CD14-positive monocyte (primary cell): ENCODE data around the gene PARD6G. TPM values are rescaled to one million over a fixed set of nuclear protein-coding genes. Genes with fewer than 3 reads are reported as not detected.
A peak's percentile ranks its signal among the peaks of the same experiment; 100 is the strongest.

ENCODE experiments used
- DNase-seq, 3 donors: peaks; one replicate each; pipeline ENCODE4 v3.0.0-alpha.2; 2011 to 2022
- H2AFZ ChIP-seq: 2 replicates; pipeline ENCODE4 v1.6.0; 2012; ENCODE audit warnings: mild to moderate bottlenecking, low read depth, low read length, inconsistent platforms; ENCODE audit not compliant: insufficient read depth, poor library complexity, severe bottlenecking
- H3K27ac ChIP-seq, 2 donors: 1 replicate in 1 of 2; 2 replicates in 1 of 2; pipeline ENCODE4 v1.5.1; 2012 to 2013; ENCODE audit warnings: low read length in 2 of 2, control low read depth in 1 of 2, inconsistent platforms in 1 of 2, low read depth in 1 of 2, mild to moderate bottlenecking in 1 of 2
- H3K27me3 ChIP-seq, 2 donors: one replicate each; pipeline versions ENCODE4 v1.6.0 to v1.6.1; 2011 to 2013; ENCODE audit warnings: low read length in 2 of 2; ENCODE audit not compliant: control insufficient read depth in 2 of 2, insufficient read depth in 2 of 2
- H3K36me3 ChIP-seq, 2 donors: replicated peaks in 1 of 2; 1 replicate in 1 of 2; 2 replicates in 1 of 2; pipeline versions ENCODE4 v1.5.1 to v1.6.1; 2012 to 2013; ENCODE audit warnings: low read length in 2 of 2, control low read depth in 1 of 2, inconsistent platforms in 1 of 2, mild to moderate bottlenecking in 1 of 2; ENCODE audit not compliant: insufficient read depth in 2 of 2, control insufficient read depth in 1 of 2
- H3K4me1 ChIP-seq, 2 donors: 1 replicate in 1 of 2; 2 replicates in 1 of 2; pipeline versions ENCODE4 v1.5.1 to v1.6.1; 2012 to 2013; ENCODE audit warnings: low read length in 2 of 2, control low read depth in 1 of 2, inconsistent platforms in 1 of 2, mild to moderate bottlenecking in 1 of 2, moderate library complexity in 1 of 2; ENCODE audit not compliant: insufficient read depth in 2 of 2, control insufficient read depth in 1 of 2
- H3K4me2 ChIP-seq: replicated peaks from 2 replicates; pipeline ENCODE3; 2012; ENCODE audit warnings: low read length, moderate library complexity, mild to moderate bottlenecking; ENCODE audit not compliant: poor library complexity, severe bottlenecking; ENCODE audit errors: extremely low read depth
- H3K4me3 ChIP-seq, 3 experiments: fragments of 200-600 bp in 1 of 3; sonication (generic) in 1 of 3; replicated peaks in 1 of 3; 1 replicate in 2 of 3; 2 replicates in 1 of 3; pipeline ENCODE4 v1.5.1; 2011 to 2013; ENCODE audit warnings: low read length in 3 of 3, mild to moderate bottlenecking in 3 of 3, control low read depth in 2 of 3, low read depth in 2 of 3, inconsistent platforms in 1 of 3, moderate library complexity in 1 of 3
- H3K79me2 ChIP-seq: 2 replicates; pipeline ENCODE4 v1.6.0; 2012; ENCODE audit warnings: mild to moderate bottlenecking, control low read depth, inconsistent platforms, low read length, moderate library complexity; ENCODE audit not compliant: insufficient read depth
- H3K9ac ChIP-seq: 2 replicates; pipeline ENCODE4 v1.6.0; 2017; ENCODE audit warnings: low read length, mild to moderate bottlenecking; ENCODE audit not compliant: insufficient read depth, poor library complexity, severe bottlenecking
- H3K9me3 ChIP-seq, 2 donors: replicated peaks in 1 of 2; 1 replicate in 1 of 2; 2 replicates in 1 of 2; pipeline versions ENCODE4 v1.5.1 to v1.6.1; 2012 to 2013; ENCODE audit warnings: low read length in 2 of 2, control low read depth in 1 of 2; ENCODE audit not compliant: control insufficient read depth in 1 of 2, insufficient read depth in 1 of 2
- H4K20me1 ChIP-seq: 2 replicates; pipeline ENCODE4 v1.6.0; 2012; ENCODE audit warnings: mild to moderate bottlenecking, low read length, control low read depth, moderate library complexity; ENCODE audit not compliant: insufficient read depth
- H3K27ac Mint-ChIP-seq, 7 donors: one replicate each; pipeline ENCODE4 v1.8.0; 2020; ENCODE audit warnings: mild to moderate bottlenecking in 7 of 7, mixed read lengths in 7 of 7, moderate library complexity in 6 of 7, inconsistent platforms in 2 of 7
- H3K27me3 Mint-ChIP-seq, 3 donors: one replicate each; pipeline ENCODE4 v1.8.0; 2021 to 2022; ENCODE audit warnings: low read depth in 3 of 3, mild to moderate bottlenecking in 3 of 3, mixed read lengths in 3 of 3, moderate library complexity in 3 of 3, inconsistent platforms in 1 of 3
- H3K36me3 Mint-ChIP-seq, 2 donors: one replicate each; pipeline ENCODE4 v1.8.0; 2020; ENCODE audit warnings: mixed read lengths in 2 of 2, inconsistent platforms in 1 of 2, mild to moderate bottlenecking in 1 of 2
- H3K4me1 Mint-ChIP-seq: one replicate; pipeline ENCODE4 v1.8.0; 2020; ENCODE audit warnings: mild to moderate bottlenecking, mixed read lengths
- H3K4me3 Mint-ChIP-seq, 2 donors: one replicate each; pipeline ENCODE4 v1.8.0; 2020; ENCODE audit warnings: mild to moderate bottlenecking in 2 of 2, mixed read lengths in 2 of 2, moderate library complexity in 1 of 2
- H3K9me3 Mint-ChIP-seq, 7 donors: one replicate each; pipeline ENCODE4 v1.8.0; 2020 to 2022; ENCODE audit warnings: mixed read lengths in 7 of 7, mild to moderate bottlenecking in 6 of 7, moderate library complexity in 6 of 7, inconsistent platforms in 2 of 7
- WGBS: methylation state at CpG from one replicate; pipeline ENCODE4 v1.1.5; 2013; ENCODE audit warnings: missing lambda C conversion rate; ENCODE audit not compliant: insufficient coverage; 5-methylcytosine and 5-hydroxymethylcytosine counted together
- intact Hi-C, 2 donors: fragments of 100-400 bp; cut with micrococcal nuclease; formaldehyde crosslinking; loops; one replicate each; pipeline versions ENCODE4 v1.15.0 to v1.15.1; 2023
- polyA plus RNA-seq, 3 donors: library from polyadenylated mRNA; depleted of rRNA in 1 of 3; unstranded in 2 of 3; stranded (reverse) in 1 of 3; fragments of 300-500 nt in 2 of 3; fragments of >200 nt in 1 of 3; fragmentation: Illumina TruSeq in 2 of 3; gene quantifications; 1 replicate in 2 of 3; 2 replicates in 1 of 3; pipeline ENCODE4 v1.2.3, GENCODE V29; 2012 to 2021
- TF ChIP-seq, protein P1 (sequence below): fragments of 200-600 bp; IDR thresholded peaks from one replicate; pipeline ENCODE4 v1.8.0; 2022; ENCODE audit warnings: antibody characterized with exemption, mild to moderate bottlenecking

Gene PARD6G
- polyA plus RNA-seq, 3 donors = not detected

DNA sequence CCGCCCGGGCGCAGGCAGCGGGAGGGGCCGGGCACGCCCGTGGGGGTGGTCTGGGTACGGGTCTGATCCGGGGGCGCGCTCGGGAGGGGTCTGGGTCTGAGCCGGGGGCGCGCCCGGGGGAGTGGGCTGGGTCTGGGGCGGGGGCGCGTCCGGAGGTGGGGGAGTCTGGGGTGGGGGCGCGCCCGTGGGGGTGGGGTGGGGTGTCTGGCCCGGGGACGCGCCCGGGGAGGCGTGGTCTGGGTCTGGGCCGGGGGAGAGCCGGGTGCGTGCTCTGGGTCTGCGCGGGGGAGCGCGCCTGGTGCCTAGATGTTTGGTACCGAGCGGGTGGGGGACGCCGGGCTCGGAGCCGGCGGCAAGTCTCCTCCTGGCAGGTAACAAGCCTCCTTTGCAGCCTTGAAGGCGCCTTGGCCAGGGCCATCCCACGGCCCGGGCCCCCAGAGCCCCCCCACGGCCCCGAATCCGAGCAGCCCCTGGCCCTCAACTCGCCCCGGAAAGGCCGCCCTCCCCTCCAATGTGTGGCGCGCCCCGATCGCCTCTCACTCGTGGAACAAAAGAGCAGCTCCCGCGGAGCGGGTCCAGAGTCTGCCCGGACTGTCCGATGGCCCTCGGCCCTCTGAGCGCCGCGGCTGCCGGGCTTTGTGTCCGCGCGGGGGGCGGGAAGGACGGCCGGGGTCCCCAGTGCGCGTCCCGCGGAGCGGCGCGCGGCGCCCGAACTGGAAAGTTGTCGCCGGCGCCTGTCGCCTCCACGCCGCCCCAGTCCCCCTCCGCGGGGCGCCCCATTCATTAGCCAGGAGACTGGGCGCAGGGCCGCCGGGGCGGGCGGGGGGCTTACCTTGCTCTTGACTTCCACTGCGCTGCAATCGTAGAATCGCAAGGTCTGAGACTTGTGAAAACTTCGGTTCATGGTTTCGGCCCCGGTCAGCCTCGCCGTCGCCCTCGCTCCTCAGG, 595 bp downstream of the PARD6G start:
- Histone ChIP-seq H3K9me3 (peaks cover 0 to 4% of the 10 kb centered on the region in 2 donors), H3K4me3 (peak overlapping the region; percentile 39 to 75 (median 60)), H3K4me1 (peaks cover 6 to 7% of the 10 kb centered on the region in 2 donors), H2AFZ (peak overlapping the region; percentile 76), H3K36me3 (no peaks in the 10 kb centered on the region), H3K27me3 (peaks cover 16 to 41% of the 10 kb centered on the region in 2 donors), H3K79me2 (no peaks in the 10 kb centered on the region), H3K4me2 (peak overlapping the region; percentile 92), H4K20me1 (no peaks in the 10 kb centered on the region), H3K9ac (peak overlapping the region; percentile 27), H3K27ac (no peak overlapping the region)
- TF ChIP-seq, protein P1, sequence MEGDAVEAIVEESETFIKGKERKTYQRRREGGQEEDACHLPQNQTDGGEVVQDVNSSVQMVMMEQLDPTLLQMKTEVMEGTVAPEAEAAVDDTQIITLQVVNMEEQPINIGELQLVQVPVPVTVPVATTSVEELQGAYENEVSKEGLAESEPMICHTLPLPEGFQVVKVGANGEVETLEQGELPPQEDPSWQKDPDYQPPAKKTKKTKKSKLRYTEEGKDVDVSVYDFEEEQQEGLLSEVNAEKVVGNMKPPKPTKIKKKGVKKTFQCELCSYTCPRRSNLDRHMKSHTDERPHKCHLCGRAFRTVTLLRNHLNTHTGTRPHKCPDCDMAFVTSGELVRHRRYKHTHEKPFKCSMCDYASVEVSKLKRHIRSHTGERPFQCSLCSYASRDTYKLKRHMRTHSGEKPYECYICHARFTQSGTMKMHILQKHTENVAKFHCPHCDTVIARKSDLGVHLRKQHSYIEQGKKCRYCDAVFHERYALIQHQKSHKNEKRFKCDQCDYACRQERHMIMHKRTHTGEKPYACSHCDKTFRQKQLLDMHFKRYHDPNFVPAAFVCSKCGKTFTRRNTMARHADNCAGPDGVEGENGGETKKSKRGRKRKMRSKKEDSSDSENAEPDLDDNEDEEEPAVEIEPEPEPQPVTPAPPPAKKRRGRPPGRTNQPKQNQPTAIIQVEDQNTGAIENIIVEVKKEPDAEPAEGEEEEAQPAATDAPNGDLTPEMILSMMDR = no peak
- no peak for DNase-seq
- Mint-ChIP-seq H3K27me3 (peaks cover 32 to 43% (median 36%) of the 10 kb centered on the region in 3 donors), H3K36me3 (peaks cover 0 to 1% of the 10 kb centered on the region in 2 donors), H3K9me3 (peaks cover 0 to 6% (median 3%) of the 10 kb centered on the region in 7 donors), H3K4me1 (peaks cover 5% of the 10 kb centered on the region), H3K27ac (no peak overlapping the region), H3K4me3 (peak overlapping the region; percentile 67 to 88)
- intact Hi-C loops = no loop called here
- under 1% methylated on average over 82 of the region's 106 CpGs for WGBS

DNA sequence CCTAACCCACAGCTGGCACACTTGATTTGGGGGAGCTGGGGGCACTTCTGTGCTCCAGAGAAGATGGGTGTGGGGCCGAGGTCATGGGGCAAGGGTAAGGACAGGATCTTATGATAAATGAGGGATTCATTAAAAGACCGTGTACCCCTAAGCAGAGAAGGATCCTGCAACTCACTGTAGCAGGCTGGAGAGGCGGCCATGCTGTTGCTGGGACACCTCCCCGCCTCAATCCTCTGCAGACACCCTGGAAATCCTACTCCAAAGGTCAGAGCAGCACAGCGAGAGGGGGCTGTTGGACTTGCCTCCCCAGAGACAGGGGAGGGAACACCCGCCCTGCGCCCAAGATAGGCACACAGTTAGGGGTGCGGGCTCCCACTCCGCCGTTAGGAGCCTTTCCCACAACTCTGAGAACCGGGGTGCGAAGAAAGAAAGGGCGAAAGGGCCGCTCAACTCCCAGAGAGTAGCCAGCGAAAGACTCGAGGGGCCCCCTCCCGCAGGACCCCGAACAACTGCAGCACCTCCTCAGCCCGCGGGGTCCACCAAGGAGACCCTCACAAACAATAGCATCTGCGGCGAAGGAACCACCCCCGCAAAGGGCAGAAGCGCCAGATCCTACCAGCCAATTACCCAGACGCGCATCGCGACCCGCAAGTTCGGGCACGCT, 1.4 kb downstream of the PARD6G start:
- peaks cover 32 to 43% (median 36%) of the 10 kb centered on the region in 3 donors for H3K27me3 Mint-ChIP-seq
- TF ChIP-seq, protein P1 = no peak
- Histone ChIP-seq H3K4me2 (peak overlapping the region; percentile 92), H2AFZ (no peak overlapping the region), H3K79me2 (no peaks in the 10 kb centered on the region), H3K36me3 (no peaks in the 10 kb centered on the region), H3K4me3 (no peak overlapping the region), H3K9ac (no peak overlapping the region), H3K27me3 (peaks cover 16 to 41% of the 10 kb centered on the region in 2 donors), H3K4me1 (peaks cover 6 to 7% of the 10 kb centered on the region in 2 donors), H3K27ac (no peak overlapping the region), H4K20me1 (no peaks in the 10 kb centered on the region), H3K9me3 (peaks cover 0 to 4% of the 10 kb centered on the region in 2 donors)
- H3K4me1 Mint-ChIP-seq = peaks cover 5% of the 10 kb centered on the region
- H3K9me3 Mint-ChIP-seq = peaks cover 0 to 6% (median 2%) of the 10 kb centered on the region in 7 donors
- H3K4me3 Mint-ChIP-seq = peak overlapping the region; percentile 67 to 88
- intact Hi-C loops = no loop called here
- H3K27ac Mint-ChIP-seq = peak overlapping the region in 2 of 7 donors; percentile 15 to 50
- WGBS = 45% methylated on average over 20 of the region's 31 CpGs
- DNase-seq = no peak
- peaks cover 0 to 1% of the 10 kb centered on the region in 2 donors for H3K36me3 Mint-ChIP-seq
